SK-N-MC (cell line): ENCODE results near the gene TTLL11.
"Not testable (repeated sequence)": the region's sequence is repeated elsewhere in the genome, so short reads cannot be mapped to it uniquely, and the experiment has no call there.

Experiments
- EZH2 ChIP-seq: fragments of 200-600 bp; sonication (generic); IDR thresholded peaks from one replicate; pipeline ENCODE4 v1.6.1; 2017; ENCODE audit warnings: antibody characterized with exemption
- POLR2AphosphoS5 ChIP-seq: IDR thresholded peaks from 2 replicates; pipeline ENCODE4 v1.6.1; 2012; ENCODE audit warnings: mild to moderate bottlenecking, low read depth, low read length, borderline replicate concordance

DNA sequence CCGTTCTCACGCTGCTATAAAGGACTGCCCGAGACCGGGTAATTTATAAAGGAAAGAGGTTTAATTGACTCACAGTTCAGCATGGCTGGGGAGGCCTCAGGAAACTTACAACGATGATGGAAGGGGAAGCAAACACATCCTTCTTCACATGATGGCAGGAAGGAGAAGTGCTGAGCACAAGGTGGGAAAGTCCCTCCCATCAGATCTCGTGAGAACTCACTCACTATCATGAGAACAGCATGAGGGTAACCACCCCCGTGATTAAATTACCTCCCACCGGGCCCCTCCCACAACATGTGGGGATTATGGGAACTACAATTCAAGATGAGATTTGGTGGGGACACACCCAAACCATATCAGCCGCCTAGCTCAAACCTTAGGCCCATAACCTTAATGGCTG is 24.1 kb upstream of the TTLL11 start:
- TF ChIP-seq EZH2, POLR2AphosphoS5: not testable (repeated sequence)
